ENCODE measurements around the gene CCDC63.

The CCDC63 gene

DNA sequence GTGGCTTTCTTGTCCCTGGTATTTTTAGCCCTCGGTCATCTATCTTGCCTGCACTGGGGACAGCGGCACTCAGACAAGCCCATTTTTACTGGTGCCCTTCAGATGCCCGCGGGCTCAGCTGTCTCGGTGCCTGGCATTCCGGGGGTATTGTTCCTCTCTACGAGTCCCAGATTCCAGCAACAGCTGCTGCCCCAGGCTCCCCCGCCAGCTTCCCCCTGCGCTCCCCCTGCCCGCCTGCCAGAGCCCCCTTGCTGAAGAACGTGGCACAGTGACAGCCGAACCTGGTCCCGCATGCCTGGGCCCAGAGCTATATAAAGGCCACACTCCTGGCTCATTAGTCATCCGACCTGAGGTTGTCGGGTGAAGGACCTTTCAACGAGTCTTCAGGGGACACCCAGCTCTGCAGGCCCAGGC, 84.5 kb downstream of the CCDC63 start:
- TF ChIP-seq, protein P1, sequence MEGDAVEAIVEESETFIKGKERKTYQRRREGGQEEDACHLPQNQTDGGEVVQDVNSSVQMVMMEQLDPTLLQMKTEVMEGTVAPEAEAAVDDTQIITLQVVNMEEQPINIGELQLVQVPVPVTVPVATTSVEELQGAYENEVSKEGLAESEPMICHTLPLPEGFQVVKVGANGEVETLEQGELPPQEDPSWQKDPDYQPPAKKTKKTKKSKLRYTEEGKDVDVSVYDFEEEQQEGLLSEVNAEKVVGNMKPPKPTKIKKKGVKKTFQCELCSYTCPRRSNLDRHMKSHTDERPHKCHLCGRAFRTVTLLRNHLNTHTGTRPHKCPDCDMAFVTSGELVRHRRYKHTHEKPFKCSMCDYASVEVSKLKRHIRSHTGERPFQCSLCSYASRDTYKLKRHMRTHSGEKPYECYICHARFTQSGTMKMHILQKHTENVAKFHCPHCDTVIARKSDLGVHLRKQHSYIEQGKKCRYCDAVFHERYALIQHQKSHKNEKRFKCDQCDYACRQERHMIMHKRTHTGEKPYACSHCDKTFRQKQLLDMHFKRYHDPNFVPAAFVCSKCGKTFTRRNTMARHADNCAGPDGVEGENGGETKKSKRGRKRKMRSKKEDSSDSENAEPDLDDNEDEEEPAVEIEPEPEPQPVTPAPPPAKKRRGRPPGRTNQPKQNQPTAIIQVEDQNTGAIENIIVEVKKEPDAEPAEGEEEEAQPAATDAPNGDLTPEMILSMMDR (conservative IDR thresholded peaks at IDR 0.05), result no peak
- no peak overlapping the region for H3K27ac ChIP-seq

GRCh38 chr12:110932046-110932445, 85.3 kb downstream of the CCDC63 start:
- no peak overlapping the region for H3K27ac ChIP-seq
- TF ChIP-seq, protein P1 (conservative IDR thresholded peaks at IDR 0.05), result peak; percentile 62

DNA sequence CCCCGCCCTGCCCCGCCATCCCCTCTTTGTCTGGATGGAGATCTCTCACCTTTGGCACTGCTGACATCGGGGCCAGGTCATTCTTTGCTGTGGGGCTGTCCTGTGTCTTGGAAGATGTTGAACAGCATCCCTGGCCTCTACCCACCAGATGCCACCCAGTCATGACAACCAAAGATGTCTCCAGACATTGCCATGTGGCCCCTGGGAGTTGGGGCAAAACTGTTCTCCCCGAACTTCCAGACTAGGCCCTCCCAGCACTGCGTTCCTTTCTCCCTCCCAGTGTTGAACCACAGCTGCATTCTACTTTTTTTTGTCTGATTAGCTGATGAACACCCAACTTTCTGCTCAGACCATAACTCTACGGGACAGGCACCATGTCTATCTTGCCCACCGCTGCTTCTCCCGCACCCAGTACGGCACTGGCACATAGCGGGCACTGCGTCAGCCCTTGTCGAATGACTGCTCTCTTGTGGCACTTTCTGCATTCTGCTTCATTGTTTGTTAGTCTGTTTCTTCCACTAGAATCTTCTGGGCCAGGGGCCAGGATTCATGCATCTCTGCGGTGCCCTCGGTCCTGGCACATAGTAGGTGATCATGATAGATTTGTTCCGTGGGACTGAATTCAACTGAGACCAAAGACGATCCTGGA, 86.7 kb downstream of the CCDC63 start:
- TF ChIP-seq, protein P1 (conservative IDR thresholded peaks at IDR 0.05), result no peak
- no peak overlapping the region for H3K27ac ChIP-seq

- no peak overlapping the region for H3K27ac ChIP-seq
- TF ChIP-seq, protein P1 (conservative IDR thresholded peaks at IDR 0.05), result no peak
These were observed 87.5 kb downstream of the CCDC63 start for GRCh38 chr12:110934093-110934852.

DNA sequence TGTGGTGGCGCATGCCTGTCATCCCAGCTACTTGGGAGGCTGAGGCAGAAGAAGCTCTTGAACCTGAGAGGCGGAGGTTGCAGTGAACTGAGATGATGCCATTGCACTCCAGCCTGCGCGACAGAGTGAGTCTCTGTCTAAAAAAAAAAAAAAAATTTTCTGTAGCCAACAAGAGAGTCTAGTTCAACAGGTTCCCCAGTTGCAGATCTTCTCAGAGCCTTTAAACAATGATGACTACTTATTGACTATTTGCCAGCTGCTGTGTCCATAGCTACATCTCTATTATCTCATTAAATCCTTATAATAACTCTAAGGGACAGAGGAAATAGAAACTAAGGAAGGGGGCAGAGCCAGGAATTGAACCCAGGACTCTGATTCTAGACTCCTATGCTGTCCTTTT, 88.8 kb downstream of the CCDC63 start:
- TF ChIP-seq, protein P1 (conservative IDR thresholded peaks at IDR 0.05), result no peak
- no peak overlapping the region for H3K27ac ChIP-seq

DNA sequence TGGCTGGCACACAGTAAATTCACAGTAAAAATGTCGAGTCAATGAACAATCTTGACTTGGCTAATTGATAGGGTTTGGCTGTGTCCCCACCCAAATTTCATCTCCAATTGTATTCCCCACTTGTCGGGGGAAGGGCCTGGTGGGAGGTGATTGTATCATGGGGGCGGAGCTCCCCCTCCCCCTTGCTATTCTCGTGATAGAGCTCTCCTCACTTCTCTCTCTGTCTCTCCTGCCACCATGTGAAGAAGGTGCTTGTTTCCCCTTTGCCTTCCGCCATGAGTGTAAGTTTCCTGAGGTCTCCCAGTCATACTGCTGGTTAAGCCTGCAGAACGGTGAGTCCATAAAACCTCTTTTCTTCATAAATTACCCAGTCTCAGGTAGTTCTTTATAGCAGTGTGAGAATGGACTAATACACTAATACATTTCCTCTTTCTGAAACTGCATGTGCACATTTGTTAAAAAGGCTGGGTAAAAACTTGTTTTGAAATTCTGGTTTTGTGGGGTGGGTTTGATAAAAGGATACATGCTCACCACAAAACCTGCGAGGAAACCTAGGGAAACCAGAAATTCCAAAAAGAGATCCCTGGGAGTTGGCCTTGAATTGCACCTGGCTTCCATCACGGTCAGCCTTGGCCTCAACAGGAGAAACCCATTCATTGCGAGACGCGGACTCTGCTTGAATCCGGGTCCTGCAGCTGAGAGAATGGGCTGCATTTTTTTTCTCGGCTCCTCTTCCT, 89.7 kb downstream of the CCDC63 start:
- H3K27ac ChIP-seq, result no peak overlapping the region
- TF ChIP-seq, protein P1 (conservative IDR thresholded peaks at IDR 0.05), result no peak

DNA sequence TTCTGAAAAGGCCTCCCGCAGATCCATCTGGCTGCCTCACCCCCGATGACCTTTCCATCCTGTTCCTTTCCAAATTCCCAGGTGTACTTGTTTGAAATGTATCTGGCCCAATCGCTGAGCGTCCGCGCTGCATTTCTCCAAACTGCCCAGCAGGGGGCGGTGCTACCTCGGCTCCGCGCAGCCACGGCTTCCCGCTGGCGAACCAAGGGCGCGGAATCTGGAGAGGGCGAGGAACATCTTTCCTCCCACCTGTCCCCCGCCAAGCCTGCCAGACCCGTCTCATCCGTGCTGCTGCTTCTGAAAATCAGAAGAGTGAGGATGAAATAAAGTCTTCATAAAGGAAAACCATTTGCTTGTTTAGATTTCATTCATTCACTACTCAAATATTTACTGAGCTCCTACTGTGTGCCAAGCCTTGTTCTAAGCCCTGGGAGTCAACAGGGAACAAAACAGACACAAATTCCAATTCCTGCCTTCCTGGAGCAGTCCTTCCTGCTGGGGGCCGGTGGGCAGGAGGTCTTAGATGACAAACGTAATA, 90.4 kb downstream of the CCDC63 start:
- no peak overlapping the region for H3K27ac ChIP-seq
- TF ChIP-seq, protein P1 (conservative IDR thresholded peaks at IDR 0.05), result peak; percentile 99

All from VCaP (cell line).